HG02943 (cell line): ENCODE measurements around the gene CA11.

Source experiments
- ATAC-seq: cut with Tn5 transposase; IDR thresholded peaks from one replicate; pipeline ENCODE4 v1.9.1; 2021; ENCODE audit warnings: mild to moderate bottlenecking, low read depth, moderate library complexity; ENCODE audit not compliant: unreplicated experiment

The CA11 gene

GRCh38 chr19:48595833-48596232 lies 50.2 kb downstream of the CA11 start:
- ATAC-seq = no peak

GRCh38 chr19:48595171-48595570 lies 50.8 kb downstream of the CA11 start:
- ATAC-seq = no peak

- ATAC-seq = no peak
Observed at GRCh38 chr19:48591021-48591420, 55.0 kb downstream of the CA11 start.

GRCh38 chr19:48588670-48589401 lies 57.2 kb downstream of the CA11 start:
- ATAC-seq = no peak
